Measurements from ENCODE around the gene KRT20. TPM values are rescaled to one million over a fixed set of nuclear protein-coding genes. Genes with fewer than 3 reads are reported as not detected.
"Not testable (repeated sequence)": the region's sequence is repeated elsewhere in the genome, so short reads cannot be mapped to it uniquely, and the experiment has no call there.

The KRT20 gene
- total RNA-seq, 4 donors from 2014 or later = not detected

DNA sequence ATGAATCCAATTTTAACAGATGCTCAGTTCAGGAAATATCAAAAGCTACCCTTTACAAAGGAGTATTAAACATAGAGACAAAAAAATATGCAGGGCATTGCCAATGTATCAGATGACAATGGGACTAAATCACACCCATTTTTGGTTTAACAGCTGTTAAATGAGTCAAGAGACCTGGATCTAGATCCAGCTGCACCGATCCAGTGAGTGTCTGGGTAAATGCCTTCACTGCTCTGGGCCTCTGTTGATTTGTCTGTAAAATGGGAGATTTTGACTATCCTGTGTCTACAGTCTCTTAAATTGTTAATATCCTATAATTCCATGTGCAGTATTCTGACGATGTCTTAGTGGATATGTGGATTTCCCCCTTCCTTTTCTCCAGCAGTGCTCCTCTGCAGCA, 36.0 kb upstream of the KRT20 start:
- TF ChIP-seq CTCF (IDR thresholded peaks at IDR 0.05) = no peak
- TF ChIP-seq POLR2A (IDR thresholded peaks at IDR 0.05) = no peak
- TF ChIP-seq EP300 (IDR thresholded peaks at IDR 0.05) = no peak
- no peak for TF ChIP-seq POLR2AphosphoS5 (IDR thresholded peaks at IDR 0.05)
- ATAC-seq = no peak
- H3K36me3 ChIP-seq = no peaks in the 10 kb centered on the region
- WGBS, 2 donors (ENCODE audit: low coverage in 1 of 2) = 71 to 88% methylated on average over 2 of the region's 2 CpGs
- no peaks in the 10 kb centered on the region for H3K9me3 ChIP-seq
- peaks cover 0 to 10% (median 4%) of the 10 kb centered on the region in 3 donors for H3K4me1 ChIP-seq
- no peak overlapping the region for H3K4me3 ChIP-seq
- H3K27ac ChIP-seq = no peak overlapping the region
- no peaks in the 10 kb centered on the region for H3K27me3 ChIP-seq

GRCh38 chr17:40917116-40917515, 32.1 kb upstream of the KRT20 start:
- WGBS, 2 donors (ENCODE audit: low coverage in 1 of 2) = 89 to 100% methylated on average over 1 to 2 of the region's 2 CpGs
- not testable (repeated sequence) for H3K36me3 ChIP-seq, H3K4me1 ChIP-seq, H3K27ac ChIP-seq, H3K9me3 ChIP-seq, ATAC-seq, H3K4me3 ChIP-seq, H3K27me3 ChIP-seq

DNA sequence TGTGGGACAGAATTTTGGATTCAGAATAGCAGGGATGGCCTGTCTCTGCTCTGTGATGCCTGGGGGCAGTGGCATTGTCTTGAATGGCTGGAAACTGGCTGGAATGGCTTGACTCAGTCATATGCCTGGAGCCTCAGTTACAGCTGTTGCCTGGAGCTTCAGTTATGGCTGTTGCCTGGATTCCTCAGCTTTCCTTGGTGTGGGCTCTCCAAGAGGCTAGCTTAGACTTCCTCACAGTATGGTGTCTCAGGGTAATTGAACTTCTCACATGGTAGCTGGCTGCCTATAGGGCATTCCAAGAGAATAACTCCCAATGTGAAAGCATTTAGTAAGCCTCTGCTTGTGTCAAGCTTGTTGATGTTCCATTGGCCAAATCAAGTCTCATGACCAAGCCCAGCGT, 31.3 kb upstream of the KRT20 start:
- Histone ChIP-seq H3K36me3 (no peaks in the 10 kb centered on the region), H3K27me3 (no peaks in the 10 kb centered on the region), H3K4me1 (no peaks in the 10 kb centered on the region), H3K4me3 (no peak overlapping the region), H3K9me3 (no peaks in the 10 kb centered on the region), H3K27ac (no peak overlapping the region)
- ATAC-seq = no peak
- WGBS, 2 donors (ENCODE audit: low coverage in 1 of 2) = 25 to 88% methylated on average over 1 of the region's 1 CpG
- TF ChIP-seq EP300 (IDR thresholded peaks at IDR 0.05) (no peak), POLR2AphosphoS5 (IDR thresholded peaks at IDR 0.05) (no peak), POLR2A (IDR thresholded peaks at IDR 0.05) (no peak)

GRCh38 chr17:40915721-40916256, 30.7 kb upstream of the KRT20 start:
- Histone ChIP-seq H3K36me3 (no peaks in the 10 kb centered on the region), H3K9me3 (no peaks in the 10 kb centered on the region), H3K4me1 (peaks cover 0 to 4% (median 0%) of the 10 kb centered on the region in 3 donors), H3K27me3 (no peaks in the 10 kb centered on the region), H3K27ac (no peak overlapping the region), H3K4me3 (no peak overlapping the region)
- TF ChIP-seq POLR2A (IDR thresholded peaks at IDR 0.05) (no peak), POLR2AphosphoS5 (IDR thresholded peaks at IDR 0.05) (no peak)
- no peak for ATAC-seq
- 0 to 61% methylated on average over 1 to 2 of the region's 2 CpGs for WGBS, 2 donors (ENCODE audit: low coverage in 1 of 2)

GRCh38 chr17:40915199-40915661, 30.2 kb upstream of the KRT20 start:
- H3K27me3 ChIP-seq = no peaks in the 10 kb centered on the region
- H3K27ac ChIP-seq = no peak overlapping the region
- no peak for ATAC-seq

DNA sequence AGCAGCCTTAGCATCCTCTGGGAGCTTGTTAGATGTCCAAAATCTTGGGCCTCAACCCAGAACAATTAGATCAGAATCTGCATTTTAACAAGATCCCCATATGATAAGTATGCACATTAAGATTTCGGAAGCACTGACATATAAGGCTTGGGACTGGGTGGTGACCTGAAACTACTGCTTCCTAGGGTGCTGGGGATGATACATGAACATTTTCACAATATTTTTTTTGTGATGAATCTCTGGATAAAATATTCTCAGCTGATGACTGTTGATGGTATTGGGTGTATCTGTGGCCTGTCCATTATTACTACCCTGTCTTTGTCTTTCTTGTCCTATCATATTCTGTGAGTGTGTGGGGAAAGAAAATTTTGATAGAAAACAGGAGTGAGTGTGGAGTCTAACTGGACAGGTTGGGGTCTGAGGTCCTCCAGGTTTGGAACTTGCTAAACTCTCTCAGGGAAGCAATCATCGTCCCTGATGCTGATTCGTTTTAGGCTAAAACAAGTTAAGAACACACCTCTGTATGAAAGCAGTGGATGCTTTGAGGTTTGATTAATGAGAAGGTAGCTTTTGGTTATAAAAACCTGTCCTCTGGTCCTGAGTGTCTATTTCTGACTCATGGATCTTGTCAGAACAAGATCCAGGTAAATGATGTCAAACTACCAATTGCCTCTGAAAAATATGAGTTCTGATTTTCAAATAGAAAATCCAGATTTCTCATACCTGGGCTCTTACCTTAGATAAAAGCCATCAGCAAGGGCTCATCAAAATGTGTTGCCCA, 29.2 kb upstream of the KRT20 start:
- WGBS, 2 donors (ENCODE audit: low coverage in 1 of 2) = 73 to 100% methylated on average over 1 to 3 of the region's 3 CpGs

More at GRCh38 chr17:40915199-40915661, 30.2 kb upstream of the KRT20 start:
- TF ChIP-seq POLR2A (IDR thresholded peaks at IDR 0.05) (no peak), EP300 (IDR thresholded peaks at IDR 0.05) (no peak), POLR2AphosphoS5 (IDR thresholded peaks at IDR 0.05) (no peak), CTCF (IDR thresholded peaks at IDR 0.05) (no peak)
- peaks cover under 1 to 9% (median 3%) of the 10 kb centered on the region in 3 donors for H3K4me1 ChIP-seq
- no peaks in the 10 kb centered on the region for H3K9me3 ChIP-seq
- WGBS, 2 donors (ENCODE audit: low coverage in 1 of 2) = 34 to 43% methylated on average over 3 of the region's 3 CpGs
- H3K36me3 ChIP-seq = no peaks in the 10 kb centered on the region
- no peak overlapping the region for H3K4me3 ChIP-seq

More for the DNA sequence above, 29.2 kb upstream of the KRT20 start:
- no peak overlapping the region for H3K27ac ChIP-seq
- TF ChIP-seq CTCF (IDR thresholded peaks at IDR 0.05) = no peak
- TF ChIP-seq POLR2A (IDR thresholded peaks at IDR 0.05) = no peak
- TF ChIP-seq POLR2AphosphoS5 (IDR thresholded peaks at IDR 0.05) = no peak
- TF ChIP-seq EP300 (IDR thresholded peaks at IDR 0.05) = no peak
- no peaks in the 10 kb centered on the region for H3K27me3 ChIP-seq
- no peaks in the 10 kb centered on the region for H3K9me3 ChIP-seq
- no peak for ATAC-seq
- peaks cover 8 to 19% (median 9%) of the 10 kb centered on the region in 3 donors for H3K4me1 ChIP-seq
- H3K36me3 ChIP-seq = no peaks in the 10 kb centered on the region
- no peak overlapping the region for H3K4me3 ChIP-seq

Measured in gastroesophageal sphincter (tissue), 4 donors.